NCI-H510A treated with DMSO at 0.1 percent for 48 hours (cell line): ENCODE results near the gene CYTH1.

Experiments used
- DNase-seq: peaks from one replicate; lab custom pipeline; 2025; lab: John Stamatoyannopoulos, UW

CYTH1 gene

DNA sequence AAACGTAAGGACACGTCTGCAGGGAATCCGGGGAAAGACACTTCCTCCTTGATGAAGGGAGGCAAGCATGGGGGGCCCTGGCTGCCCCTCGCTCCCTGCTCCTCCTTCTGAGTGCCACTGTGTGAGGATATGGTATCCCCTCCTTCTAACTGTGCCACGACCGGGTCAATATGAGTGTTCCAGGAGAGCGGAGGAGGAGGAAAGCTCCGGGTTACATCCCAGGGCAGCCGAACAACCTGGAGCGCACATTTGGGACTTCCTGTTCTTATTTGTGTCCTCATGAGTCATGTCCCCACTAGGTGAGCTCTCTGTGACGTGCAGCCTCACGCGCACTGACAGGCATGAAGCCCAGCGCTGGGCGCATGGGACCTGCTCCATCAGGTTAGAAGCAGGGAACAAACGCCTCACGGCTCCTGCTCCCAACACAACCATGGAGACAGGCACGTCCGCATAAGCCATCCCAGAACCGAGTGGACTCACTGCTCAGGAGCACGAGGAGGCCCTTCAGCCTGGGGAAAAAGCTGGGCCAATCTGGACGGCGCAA is 112.0 kb downstream of the CYTH1 start:
- no peak for DNase-seq

DNA sequence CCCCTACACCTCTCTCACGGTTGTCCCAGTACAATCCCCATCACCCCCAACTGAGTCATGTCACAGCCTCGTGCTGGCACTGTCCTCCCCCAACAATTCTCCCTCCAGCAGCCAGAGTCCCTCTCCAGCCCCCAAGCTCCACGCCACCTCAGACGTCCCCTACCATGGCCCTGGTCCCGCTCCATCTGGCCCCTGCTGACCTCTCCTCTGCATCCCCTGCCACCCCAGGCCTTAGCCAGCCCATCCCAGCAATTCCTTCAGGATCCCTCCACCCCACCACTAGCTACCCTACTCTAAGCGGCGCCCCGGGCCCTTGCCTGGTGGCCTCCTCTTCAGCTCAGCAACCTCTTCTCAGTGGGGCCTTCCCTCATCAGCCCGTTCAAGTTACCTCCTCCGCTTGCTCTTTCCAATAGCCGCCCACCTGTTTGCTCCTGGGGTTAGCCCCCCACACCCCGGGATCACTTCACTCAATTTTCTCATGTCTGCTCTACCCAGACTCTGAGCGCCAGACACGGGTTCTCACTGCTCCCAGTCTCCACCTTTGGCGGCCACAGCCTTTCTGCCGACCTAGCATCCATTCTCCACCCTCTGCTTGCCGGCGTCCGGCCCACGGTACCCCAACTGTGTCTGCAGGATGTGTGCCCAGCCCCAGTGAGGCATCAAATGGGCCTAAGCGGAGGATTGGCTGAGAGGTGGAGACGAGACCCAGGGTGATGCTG is 112.7 kb downstream of the CYTH1 start:
- DNase-seq, result no peak

DNA sequence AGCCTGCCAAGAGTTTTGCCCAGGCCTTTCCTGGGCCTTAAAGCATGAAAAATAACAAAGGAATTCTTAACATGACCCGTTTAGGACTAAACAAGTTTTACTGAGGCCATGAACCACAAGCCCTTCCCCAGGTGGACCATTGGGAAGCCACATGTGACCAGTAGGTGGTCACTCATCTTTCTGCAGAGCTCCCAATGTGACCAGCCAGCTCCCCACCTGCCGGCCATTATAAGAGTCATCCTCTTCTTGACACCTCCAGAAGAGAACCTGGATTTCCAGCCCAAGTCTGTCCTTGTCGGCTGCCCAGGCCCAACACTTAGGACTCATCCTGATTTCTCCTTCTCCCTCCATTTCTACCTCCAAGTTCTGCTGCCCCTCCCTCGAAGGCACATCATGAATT is 113.2 kb downstream of the CYTH1 start:
- DNase-seq, result no peak

DNA sequence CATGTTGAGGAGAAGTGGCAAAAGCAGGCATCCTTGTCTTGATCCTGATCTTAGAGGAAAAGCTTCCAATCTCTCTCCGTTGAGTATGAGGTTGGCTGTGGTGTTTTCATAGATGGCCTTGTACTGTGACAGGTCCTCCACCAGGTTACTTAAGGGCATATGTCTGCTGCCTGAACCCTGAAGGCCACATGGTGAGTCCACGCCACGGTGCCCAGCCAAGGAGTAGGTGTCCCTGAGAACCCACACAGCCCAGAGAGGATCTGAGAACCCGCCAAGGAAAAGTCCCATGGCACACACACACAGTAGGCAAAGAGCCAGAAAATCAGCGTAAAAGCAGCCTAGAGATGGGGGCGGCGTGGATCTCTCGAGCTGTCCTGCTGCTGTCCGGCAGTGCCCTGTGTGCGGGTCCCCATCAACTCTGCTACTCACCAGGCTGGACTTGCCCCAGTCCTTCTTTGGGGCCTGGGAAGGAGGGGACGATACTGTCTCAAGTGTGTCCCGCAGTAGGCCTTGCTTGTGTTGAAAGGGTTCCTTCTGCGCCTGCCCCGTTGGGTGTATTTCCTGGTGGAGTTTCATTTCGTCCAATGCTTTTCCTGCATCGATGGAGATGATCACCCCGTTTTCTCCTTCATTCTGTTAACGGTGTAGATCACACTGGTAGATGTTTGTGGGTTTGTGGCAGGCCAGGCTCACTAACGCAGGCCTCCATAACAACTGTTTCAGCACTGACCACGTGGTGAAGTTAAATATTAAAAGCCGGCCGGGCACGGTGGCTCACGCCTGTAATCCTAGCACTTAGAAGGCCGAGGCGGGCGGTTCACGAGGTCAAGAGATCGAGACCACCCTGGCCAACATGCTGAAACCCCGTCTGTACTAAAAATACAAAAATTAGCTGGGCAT is 114.1 kb downstream of the CYTH1 start:
- DNase-seq, result no peak

DNA sequence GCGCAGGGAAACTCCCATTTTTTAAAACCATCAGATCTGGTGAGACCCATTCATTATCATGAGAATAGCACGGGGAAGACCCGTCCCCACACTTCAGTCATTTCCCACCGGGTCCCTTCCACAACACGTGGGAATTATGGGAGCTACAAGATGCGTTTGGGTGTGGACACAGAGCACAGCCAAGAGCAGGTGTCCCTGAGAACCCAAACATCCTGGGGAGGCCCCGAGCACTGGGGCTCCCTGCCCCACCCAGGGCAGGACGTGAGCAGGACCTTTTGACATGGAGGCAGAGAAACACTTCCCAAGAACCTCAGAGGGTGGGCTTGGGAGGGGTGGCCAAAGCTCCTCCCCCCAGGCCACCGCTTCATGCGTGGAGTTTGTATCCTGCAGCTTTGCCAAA is 115.0 kb downstream of the CYTH1 start:
- DNase-seq, result no peak

- no peak for DNase-seq
These were observed 115.8 kb downstream of the CYTH1 start for GRCh38 chr17:78665952-78666920.

- no peak for DNase-seq
These were observed 116.6 kb downstream of the CYTH1 start for GRCh38 chr17:78665387-78665951.

DNA sequence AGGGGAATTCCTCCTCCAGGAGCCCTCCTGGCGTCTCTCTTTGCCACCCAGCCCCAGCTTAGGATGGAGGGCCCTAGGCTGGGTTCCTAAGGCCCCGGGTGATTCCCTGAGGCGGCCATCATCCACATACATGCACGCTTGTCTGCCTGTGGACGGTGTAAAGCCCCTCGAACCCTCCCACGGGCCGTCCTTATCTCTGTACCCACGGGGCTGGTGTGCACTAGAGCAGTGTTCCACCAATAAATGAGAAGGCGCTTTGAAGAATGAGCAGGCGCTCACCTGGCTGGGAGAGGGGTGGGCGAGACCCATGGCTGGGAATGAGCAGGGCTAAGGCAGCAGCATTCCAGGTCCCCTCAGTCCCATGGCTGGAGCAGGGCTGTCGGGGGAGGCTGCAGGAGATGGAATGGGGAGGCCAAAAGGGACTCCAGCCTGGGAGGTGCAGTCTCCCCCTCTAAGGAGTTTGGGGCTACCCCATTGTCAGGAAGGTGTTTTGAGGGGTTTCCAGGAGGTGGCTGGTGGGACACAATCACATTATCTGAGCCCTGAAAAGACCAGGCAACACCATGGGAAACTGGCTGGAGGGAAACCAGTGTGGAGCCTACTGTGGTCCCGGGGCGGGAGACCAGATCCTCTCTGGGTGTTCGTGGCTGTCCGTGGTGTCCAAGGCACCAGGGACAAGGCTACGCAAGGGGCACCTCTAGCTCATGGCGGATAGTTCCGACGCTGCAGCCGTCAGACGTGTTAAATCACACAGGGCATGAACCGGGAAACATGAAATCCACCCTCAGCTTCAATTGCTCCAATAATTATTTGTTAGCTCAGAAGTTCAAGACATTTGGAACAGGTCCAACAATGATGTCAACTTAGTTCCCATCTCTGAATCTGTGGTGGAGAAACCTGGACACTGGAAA is 117.3 kb downstream of the CYTH1 start:
- DNase-seq, result peak; percentile 44

DNA sequence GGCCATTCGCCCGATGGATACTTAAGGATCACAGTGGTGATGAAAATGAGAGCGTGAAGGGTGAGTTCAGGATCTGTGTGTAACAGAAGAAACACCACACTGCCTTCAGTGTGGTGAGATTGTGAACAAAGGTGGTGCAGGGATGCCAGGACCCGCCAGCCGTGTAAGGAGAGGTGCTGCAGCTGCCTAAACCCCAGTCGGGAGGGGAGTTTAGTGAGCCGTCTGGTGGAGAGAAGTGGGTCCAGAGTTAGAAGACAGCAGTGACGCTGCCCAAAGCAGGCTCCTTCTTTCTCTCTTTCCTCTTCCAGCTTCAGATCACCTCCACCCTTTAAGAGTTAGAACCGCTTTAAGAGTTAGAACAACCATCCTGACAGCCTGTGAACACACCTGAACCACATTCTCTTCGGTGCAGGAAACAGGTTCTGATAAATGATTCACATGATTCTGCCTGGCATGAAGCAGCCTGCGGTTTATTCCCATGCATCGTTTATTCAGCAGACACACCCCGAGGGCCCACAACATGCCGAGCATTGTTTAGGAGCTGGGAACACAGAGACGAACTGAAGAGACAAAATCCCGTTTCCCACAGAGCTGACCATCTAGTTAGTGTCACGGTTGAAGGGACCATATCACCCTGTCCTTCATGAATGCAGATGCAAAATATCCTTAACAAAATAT is 120.8 kb downstream of the CYTH1 start:
- no peak for DNase-seq

GRCh38 chr17:78659546-78659945 is 122.5 kb downstream of the CYTH1 start:
- DNase-seq, result no peak

DNA sequence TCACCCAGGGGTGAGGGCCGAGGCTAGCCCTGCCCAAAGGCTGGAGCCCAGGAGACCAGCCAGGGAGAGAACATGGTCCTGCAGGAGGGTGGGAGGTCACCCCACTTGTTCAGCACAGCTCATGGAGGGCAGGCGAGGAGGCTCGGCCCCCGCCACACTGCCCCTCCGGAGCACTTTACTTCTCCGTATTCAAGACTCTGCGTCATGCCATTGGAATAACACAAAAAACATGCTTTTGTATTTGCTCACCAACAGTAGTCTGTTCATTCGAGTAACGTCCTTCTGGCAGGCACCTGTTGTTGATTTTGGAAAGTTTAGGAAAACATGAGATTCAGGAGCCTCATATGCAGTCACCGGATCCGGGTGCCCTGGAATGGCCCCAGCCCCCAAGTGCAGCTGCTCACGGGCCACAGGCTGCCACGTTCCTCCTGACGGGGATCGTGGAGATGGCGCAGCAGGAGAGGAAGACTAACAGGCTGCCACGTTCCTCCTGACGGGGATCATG is 123.7 kb downstream of the CYTH1 start:
- no peak for DNase-seq

GRCh38 chr17:78655251-78655940 is 126.7 kb downstream of the CYTH1 start:
- DNase-seq, result no peak

DNA sequence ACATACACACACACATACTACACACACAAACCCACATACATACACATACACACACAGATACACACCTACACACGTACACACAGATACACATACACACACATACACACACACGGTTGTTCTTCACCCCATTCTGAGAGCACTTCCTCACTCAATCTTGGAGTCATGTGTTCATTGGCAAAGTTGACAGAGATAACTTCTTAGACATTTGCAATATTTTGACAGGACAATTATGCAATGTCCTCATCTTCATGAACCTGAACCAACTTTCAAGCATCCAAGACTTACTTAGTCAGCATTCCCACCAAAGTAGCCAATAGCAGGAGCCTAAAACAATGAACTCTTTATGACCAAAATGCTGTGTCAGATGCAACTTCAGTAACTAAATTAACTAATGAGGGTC is 127.7 kb downstream of the CYTH1 start:
- DNase-seq, result no peak

GRCh38 chr17:78653382-78653781 is 128.7 kb downstream of the CYTH1 start:
- no peak for DNase-seq

DNA sequence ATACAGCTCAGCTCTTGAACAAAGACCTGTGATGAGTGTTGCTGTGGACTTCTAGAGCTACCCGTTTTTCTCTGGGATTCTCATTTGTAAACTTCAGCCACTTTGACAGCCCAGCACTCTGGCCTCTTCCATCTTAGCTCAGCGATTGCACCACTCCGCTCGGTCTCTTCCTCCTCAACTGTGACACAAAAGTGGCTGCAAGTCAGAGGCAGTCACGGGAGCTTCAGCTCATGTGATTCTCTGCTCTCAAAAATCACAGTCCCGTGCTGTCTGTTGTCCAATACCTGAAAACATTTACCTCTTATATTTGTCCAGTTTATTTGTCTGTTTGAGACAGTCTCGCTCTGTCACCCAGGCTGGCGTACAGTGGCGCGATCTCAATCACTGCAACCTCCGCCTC is 129.2 kb downstream of the CYTH1 start:
- DNase-seq, result no peak

DNA sequence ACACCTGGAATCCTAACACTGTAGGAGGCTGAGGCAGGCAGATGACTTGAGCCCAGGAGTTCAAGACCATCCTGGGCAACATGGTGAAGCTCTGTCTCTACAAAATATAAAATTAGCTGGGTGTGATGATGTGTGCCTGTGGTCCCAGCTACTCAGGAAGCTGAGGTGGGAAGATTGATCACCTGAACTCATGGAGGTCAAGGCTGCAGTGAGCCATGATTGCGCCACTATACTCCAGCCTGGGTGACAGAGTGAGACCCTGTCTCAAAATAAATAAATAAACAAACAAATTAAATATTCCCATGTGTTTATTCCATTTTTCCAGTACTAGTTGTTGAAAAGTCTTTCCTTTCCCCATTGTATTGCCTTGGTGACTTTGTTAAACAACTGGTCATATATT is 130.0 kb downstream of the CYTH1 start:
- no peak for DNase-seq

DNA sequence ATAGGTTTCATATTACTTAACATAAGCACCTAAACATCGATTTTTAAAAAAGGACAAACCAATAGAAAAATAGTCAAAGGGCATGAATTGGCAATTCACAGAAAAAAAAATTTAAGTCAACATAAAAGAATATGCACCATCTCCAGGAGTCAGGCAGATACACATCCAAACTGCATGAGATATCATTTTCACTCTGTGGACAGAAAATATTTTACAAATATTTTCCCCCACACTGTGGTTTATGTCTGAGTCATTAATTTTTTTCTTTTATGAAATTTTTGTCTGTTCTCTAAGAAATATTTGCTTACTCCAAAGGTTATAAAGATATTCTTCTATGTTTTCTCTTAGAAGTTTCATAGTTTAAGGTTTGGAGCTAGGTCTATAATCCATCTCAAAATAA is 130.5 kb downstream of the CYTH1 start:
- DNase-seq, result no peak

GRCh38 chr17:78650093-78650715 is 131.9 kb downstream of the CYTH1 start:
- no peak for DNase-seq

- DNase-seq, result no peak
These were observed 133.8 kb downstream of the CYTH1 start for GRCh38 chr17:78648293-78648692.
